GM18520 (cell line): ENCODE results near the gene RAB7B.

Experiments
- ATAC-seq: cut with Tn5 transposase; IDR thresholded peaks from one replicate; pipeline ENCODE4 v1.9.1; 2021; ENCODE audit not compliant: unreplicated experiment

RAB7B gene

GRCh38 chr1:205950826-205951549, 52.2 kb downstream of the RAB7B start:
- ATAC-seq = no peak

- no peak for ATAC-seq
These were observed 52.9 kb downstream of the RAB7B start for GRCh38 chr1:205950280-205950679.

GRCh38 chr1:205949753-205950152, 53.4 kb downstream of the RAB7B start:
- ATAC-seq = no peak

- no peak for ATAC-seq
These were observed 54.3 kb downstream of the RAB7B start for GRCh38 chr1:205948886-205949285.

GRCh38 chr1:205948039-205948438, 55.2 kb downstream of the RAB7B start:
- ATAC-seq = no peak

GRCh38 chr1:205947024-205947423, 56.2 kb downstream of the RAB7B start:
- ATAC-seq = no peak

- ATAC-seq = no peak
These were observed 58.1 kb downstream of the RAB7B start for GRCh38 chr1:205945069-205945468.

- ATAC-seq = no peak
These were observed 58.7 kb downstream of the RAB7B start for GRCh38 chr1:205944525-205944924.

GRCh38 chr1:205943245-205943644, 60.0 kb downstream of the RAB7B start, which contains the start of gene SLC26A9:
Gene SLC26A9, minus strand, starts transcription at chr1:205943456. Its CDS starts 7,636 bp downstream, at chr1:205935820.
- no peak for ATAC-seq

GRCh38 chr1:205942631-205943159, 60.5 kb downstream of the RAB7B start:
- ATAC-seq = no peak

- no peak for ATAC-seq
These were observed 62.5 kb downstream of the RAB7B start for GRCh38 chr1:205940710-205941109.

- ATAC-seq = no peak
These were observed 63.4 kb downstream of the RAB7B start for GRCh38 chr1:205939690-205940330.

GRCh38 chr1:205938682-205939081, 64.5 kb downstream of the RAB7B start:
- no peak for ATAC-seq

- no peak for ATAC-seq
These were observed 66.2 kb downstream of the RAB7B start for GRCh38 chr1:205936846-205937586.

GRCh38 chr1:205936311-205936710, 66.9 kb downstream of the RAB7B start:
- ATAC-seq = no peak

- no peak for ATAC-seq
These were observed 67.3 kb downstream of the RAB7B start for GRCh38 chr1:205935869-205936268.

- no peak for ATAC-seq
These were observed 68.4 kb downstream of the RAB7B start for GRCh38 chr1:205934788-205935187.

GRCh38 chr1:205933671-205934618, 69.2 kb downstream of the RAB7B start:
- ATAC-seq = no peak

GRCh38 chr1:205932776-205933175, 70.4 kb downstream of the RAB7B start:
- no peak for ATAC-seq

- no peak for ATAC-seq
These were observed 72.4 kb downstream of the RAB7B start for GRCh38 chr1:205930799-205931281.
